BJ (cell line): ENCODE measurements around the gene UNC93A. TPM values are rescaled to one million over a fixed set of nuclear protein-coding genes. Genes with fewer than 3 reads are reported as not detected.
"Not testable (repeated sequence)": the region's sequence is repeated elsewhere in the genome, so short reads cannot be mapped to it uniquely, and the experiment has no call there.

Experiments
- CTCF ChIA-PET: fragments of 350-600 bp; formaldehyde crosslinking; extraction: SDS; loops from one replicate; lab custom pipeline; 2021; ENCODE audit warnings: antibody characterized with exemption, inconsistent platforms; lab: Yijun Ruan, JAX
- POLR2A ChIA-PET: fragments of 300-600 bp; sonication (Branson Sonifier 250); formaldehyde crosslinking; extraction: SDS; loops from one replicate; lab custom pipeline; 2021; ENCODE audit warnings: antibody characterized with exemption; lab: Charles Lee
- DNase-seq: peaks from one replicate; pipeline ENCODE4 v3.0.0-alpha.2; 2011; ENCODE audit warnings: low read depth
- H3K27me3 ChIP-seq: 2 replicates; pipeline ENCODE4 v1.6.0; 2011; ENCODE audit warnings: low read length; ENCODE audit not compliant: control insufficient read depth, insufficient read depth
- H3K36me3 ChIP-seq: 2 replicates; pipeline ENCODE4 v1.5.1; 2011; ENCODE audit warnings: low read length; ENCODE audit not compliant: control insufficient read depth, insufficient read depth
- H3K4me3 ChIP-seq: 2 replicates; pipeline ENCODE4 v1.5.1; 2011; ENCODE audit warnings: low read depth, mild to moderate bottlenecking, control low read depth, low read length
- CTCF ChIP-seq: IDR thresholded peaks from 2 replicates; pipeline ENCODE4 v1.5.1; 2011; ENCODE audit warnings: low read depth, mild to moderate bottlenecking, control low read depth, inconsistent platforms, low read length, moderate library complexity; ENCODE audit not compliant: insufficient read depth
- polyA plus RNA-seq: library from polyadenylated mRNA; depleted of rRNA; stranded (reverse); fragments of >200 nt; gene quantifications from 2 replicates; pipeline ENCODE4 v1.2.3, GENCODE V29; 2011

The UNC93A gene
- polyA plus RNA-seq, 1 experiment: not detected

GRCh38 chr6:167311286-167311685 is 20.2 kb downstream of the UNC93A start:
- no peaks in the 10 kb centered on the region for H3K27me3 ChIP-seq
- CTCF ChIA-PET: no interaction called here
- no peak for TF ChIP-seq CTCF
- H3K4me3 ChIP-seq: no peak overlapping the region
- POLR2A ChIA-PET: no interaction called here
- no peak for DNase-seq
- H3K36me3 ChIP-seq: no peaks in the 10 kb centered on the region

GRCh38 chr6:167311691-167312090 is 20.6 kb downstream of the UNC93A start:
- H3K36me3 ChIP-seq, POLR2A ChIA-PET, CTCF ChIA-PET, H3K27me3 ChIP-seq, H3K4me3 ChIP-seq, DNase-seq: not testable (repeated sequence)

GRCh38 chr6:167314180-167314821 is 23.2 kb downstream of the UNC93A start:
- Histone ChIP-seq H3K36me3 (no peaks in the 10 kb centered on the region), H3K27me3 (no peaks in the 10 kb centered on the region), H3K4me3 (no peak overlapping the region)
- DNase-seq: no peak
- no peak for TF ChIP-seq CTCF
- ChIA-PET POLR2A (no interaction called here), CTCF (no interaction called here)

GRCh38 chr6:167317172-167317571 is 26.1 kb downstream of the UNC93A start:
- Histone ChIP-seq H3K27me3 (no peaks in the 10 kb centered on the region), H3K4me3 (no peak overlapping the region), H3K36me3 (no peaks in the 10 kb centered on the region)
- DNase-seq: no peak
- TF ChIP-seq CTCF: no peak
- CTCF ChIA-PET: no interaction called here
- POLR2A ChIA-PET: no interaction called here

GRCh38 chr6:167318354-167318753 is 27.2 kb downstream of the UNC93A start:
- POLR2A ChIA-PET, H3K27me3 ChIP-seq, H3K4me3 ChIP-seq, CTCF ChIA-PET, H3K36me3 ChIP-seq, DNase-seq: not testable (repeated sequence)

- H3K36me3 ChIP-seq, H3K27me3 ChIP-seq, H3K4me3 ChIP-seq, DNase-seq, CTCF ChIA-PET, POLR2A ChIA-PET: not testable (repeated sequence)
These were observed 27.7 kb downstream of the UNC93A start for GRCh38 chr6:167318856-167319255.

- DNase-seq, H3K36me3 ChIP-seq, H3K27me3 ChIP-seq, POLR2A ChIA-PET, CTCF ChIA-PET, H3K4me3 ChIP-seq: not testable (repeated sequence)
These were observed 29.0 kb downstream of the UNC93A start for GRCh38 chr6:167319856-167320753.

- H3K36me3 ChIP-seq, H3K4me3 ChIP-seq, DNase-seq, H3K27me3 ChIP-seq, POLR2A ChIA-PET, CTCF ChIA-PET: not testable (repeated sequence)
These were observed 29.6 kb downstream of the UNC93A start for GRCh38 chr6:167320754-167321056.

- H3K4me3 ChIP-seq, POLR2A ChIA-PET, H3K36me3 ChIP-seq, DNase-seq, CTCF ChIA-PET, H3K27me3 ChIP-seq: not testable (repeated sequence)
These were observed 30.1 kb downstream of the UNC93A start for GRCh38 chr6:167321185-167321584.
